ENCODE data around the gene ST6GALNAC4.

- TF ChIP-seq, protein P1, sequence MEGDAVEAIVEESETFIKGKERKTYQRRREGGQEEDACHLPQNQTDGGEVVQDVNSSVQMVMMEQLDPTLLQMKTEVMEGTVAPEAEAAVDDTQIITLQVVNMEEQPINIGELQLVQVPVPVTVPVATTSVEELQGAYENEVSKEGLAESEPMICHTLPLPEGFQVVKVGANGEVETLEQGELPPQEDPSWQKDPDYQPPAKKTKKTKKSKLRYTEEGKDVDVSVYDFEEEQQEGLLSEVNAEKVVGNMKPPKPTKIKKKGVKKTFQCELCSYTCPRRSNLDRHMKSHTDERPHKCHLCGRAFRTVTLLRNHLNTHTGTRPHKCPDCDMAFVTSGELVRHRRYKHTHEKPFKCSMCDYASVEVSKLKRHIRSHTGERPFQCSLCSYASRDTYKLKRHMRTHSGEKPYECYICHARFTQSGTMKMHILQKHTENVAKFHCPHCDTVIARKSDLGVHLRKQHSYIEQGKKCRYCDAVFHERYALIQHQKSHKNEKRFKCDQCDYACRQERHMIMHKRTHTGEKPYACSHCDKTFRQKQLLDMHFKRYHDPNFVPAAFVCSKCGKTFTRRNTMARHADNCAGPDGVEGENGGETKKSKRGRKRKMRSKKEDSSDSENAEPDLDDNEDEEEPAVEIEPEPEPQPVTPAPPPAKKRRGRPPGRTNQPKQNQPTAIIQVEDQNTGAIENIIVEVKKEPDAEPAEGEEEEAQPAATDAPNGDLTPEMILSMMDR (conservative IDR thresholded peaks at IDR 0.05): no peak
- no peak for TF ChIP-seq ZFX (IDR thresholded peaks at IDR 0.05)
Measured at GRCh38 chr9:127867356-127868277, 49.2 kb downstream of the ST6GALNAC4 start.
